B cell (primary cell): ENCODE data around the gene CBX4. TPM values are rescaled to one million over a fixed set of nuclear protein-coding genes. Genes with fewer than 3 reads are reported as not detected.
A peak's percentile ranks its signal among the peaks of the same experiment; 100 is the strongest.

Experiments
- ATAC-seq: fragments of 200-7000 bp; cut with Tn5 transposase; one replicate; pipeline ENCODE4 v1.10.0; 2021; ENCODE audit warnings: low read depth, mild to moderate bottlenecking, moderate number of reproducible peaks, moderate library complexity
- CTCF ChIA-PET: fragments of 350-600 bp; sonication (Branson Sonifier 250); formaldehyde crosslinking; loops from one replicate; lab custom pipeline; 2021; ENCODE audit warnings: antibody characterized with exemption, inconsistent platforms; lab: Charles Lee
- POLR2A ChIA-PET: fragments of 350-600 bp; sonication (Branson Sonifier 250); formaldehyde crosslinking; loops from one replicate; lab custom pipeline; 2021; ENCODE audit warnings: antibody characterized with exemption; lab: Charles Lee
- DNase-seq: peaks from one replicate; pipeline ENCODE4 v3.0.0; 2013
- H2AFZ ChIP-seq: 2 replicates; pipeline ENCODE4 v1.6.1; 2012; ENCODE audit warnings: mild to moderate bottlenecking, low read depth, low read length; ENCODE audit not compliant: insufficient read depth, poor library complexity, severe bottlenecking
- H3K27ac ChIP-seq, 2 donors: 1 replicate in 1 of 2; 2 replicates in 1 of 2; pipeline ENCODE4 v1.5.1; 2012 to 2013; ENCODE audit warnings: low read length in 2 of 2, mild to moderate bottlenecking in 2 of 2, moderate library complexity in 1 of 2
- H3K27me3 ChIP-seq, 4 experiments: fragments of 200-600 bp in 1 of 4; sonication (generic) in 1 of 4; replicated peaks in 1 of 4; 1 replicate in 2 of 4; 2 replicates in 2 of 4; pipeline versions ENCODE4 v1.6.1 to v1.7.0; 2013 to 2016; ENCODE audit warnings: low read length in 3 of 4, mild to moderate bottlenecking in 2 of 4, mixed read lengths in 1 of 4, moderate library complexity in 1 of 4; ENCODE audit not compliant: insufficient read depth in 4 of 4, control insufficient read depth in 3 of 4; ENCODE audit errors: control extremely low read depth in 1 of 4
- H3K36me3 ChIP-seq, 2 experiments: replicated peaks in 1 of 2; 1 replicate in 1 of 2; 2 replicates in 1 of 2; pipeline versions ENCODE4 v1.6.1 to v1.7.1; 2013; ENCODE audit warnings: low read length in 1 of 2; ENCODE audit not compliant: insufficient read depth in 2 of 2, control insufficient read depth in 1 of 2; ENCODE audit errors: control extremely low read depth in 1 of 2, extremely low read depth in 1 of 2
- H3K4me1 ChIP-seq, 2 donors: fragments of 200-600 bp in 1 of 2; sonication (generic) in 1 of 2; 1 replicate in 1 of 2; 2 replicates in 1 of 2; pipeline versions ENCODE4 v1.5.1 to v1.6.1; 2013 to 2017; ENCODE audit warnings: low read length in 2 of 2; ENCODE audit not compliant: control insufficient read depth in 2 of 2, insufficient read depth in 2 of 2
- H3K4me2 ChIP-seq: replicated peaks from 2 replicates; pipeline ENCODE3; 2012; ENCODE audit warnings: mild to moderate bottlenecking, low read depth, low read length; ENCODE audit not compliant: poor library complexity, severe bottlenecking
- H3K4me3 ChIP-seq, 5 experiments: fragments of 200-600 bp in 1 of 5; sonication (generic) in 1 of 5; 1 replicate in 3 of 5; 2 replicates in 2 of 5; pipeline versions ENCODE4 v1.5.1 to v1.7.0; 2011 to 2016; ENCODE audit warnings: low read length in 4 of 5, mild to moderate bottlenecking in 4 of 5, low read depth in 2 of 5, control low read depth in 1 of 5, moderate library complexity in 1 of 5; ENCODE audit not compliant: insufficient read depth in 1 of 5; ENCODE audit errors: control extremely low read depth in 1 of 5, extremely low read depth in 1 of 5
- H3K79me2 ChIP-seq: fragments of 200-600 bp; sonication (generic); one replicate; pipeline ENCODE4 v1.6.0; 2016; ENCODE audit warnings: low read length; ENCODE audit not compliant: control insufficient read depth, insufficient read depth
- H3K9ac ChIP-seq: fragments of 200-600 bp; sonication (generic); 2 replicates; pipeline ENCODE4 v1.6.1; 2017; ENCODE audit warnings: mild to moderate bottlenecking, low read length, moderate library complexity
- H3K9me3 ChIP-seq, 3 donors: one replicate each; pipeline versions ENCODE4 v1.6.1 to v1.7.1; 2013; ENCODE audit warnings: low read length in 2 of 3; ENCODE audit not compliant: control insufficient read depth in 2 of 3, insufficient read depth in 1 of 3; ENCODE audit errors: control extremely low read depth in 1 of 3
- H4K20me1 ChIP-seq: 2 replicates; pipeline ENCODE4 v1.6.0; 2012; ENCODE audit warnings: mild to moderate bottlenecking, low read length; ENCODE audit not compliant: insufficient read depth, control insufficient read depth, poor library complexity, severe bottlenecking
- H3K27ac Mint-ChIP-seq: one replicate; pipeline ENCODE4 v1.8.0; 2021; ENCODE audit warnings: mixed read lengths
- H3K27me3 Mint-ChIP-seq: one replicate; pipeline ENCODE4 v1.8.0; 2021; ENCODE audit warnings: mixed read lengths
- H3K4me1 Mint-ChIP-seq: one replicate; pipeline ENCODE4 v1.8.0; 2021; ENCODE audit warnings: mixed read lengths
- H3K4me3 Mint-ChIP-seq: one replicate; pipeline ENCODE4 v1.8.0; 2021; ENCODE audit warnings: mixed read lengths
- H3K9me3 Mint-ChIP-seq: one replicate; pipeline ENCODE4 v1.8.0; 2022; ENCODE audit warnings: mixed read lengths; ENCODE audit not compliant: insufficient read depth
- EZH2 ChIP-seq: IDR thresholded peaks from 2 replicates; pipeline ENCODE4 v1.6.1; 2012; ENCODE audit warnings: borderline replicate concordance, low read depth, mild to moderate bottlenecking, moderate library complexity, low read length; ENCODE audit not compliant: insufficient read depth, poor library complexity, severe bottlenecking
- WGBS: methylation state at CpG from one replicate; pipeline ENCODE4 v1.1.5; 2013; ENCODE audit warnings: missing lambda C conversion rate; ENCODE audit not compliant: insufficient coverage; 5-methylcytosine and 5-hydroxymethylcytosine counted together
- intact Hi-C: fragments of 100-400 bp; cut with micrococcal nuclease; formaldehyde crosslinking; loops from one replicate; pipeline ENCODE4 v1.10.0; 2022
- polyA plus RNA-seq: library from polyadenylated mRNA; depleted of rRNA; stranded (reverse); fragments of >200 nt; gene quantifications from 2 replicates; pipeline ENCODE4 v1.2.3, GENCODE V29; 2012
- total RNA-seq, 2 donors: library from RNA; stranded (reverse); fragments of 120-200 nt in 1 of 2; gene quantifications; 1 replicate in 1 of 2; 2 replicates in 1 of 2; pipeline versions ENCODE4 v1.2.3 to v1.2.4, GENCODE V29; 2013 to 2022
- TF ChIP-seq, protein P1 (sequence below): fragments of 200-600 bp; IDR thresholded peaks from one replicate; pipeline ENCODE4 v1.8.0; 2022; ENCODE audit warnings: antibody characterized with exemption, mild to moderate bottlenecking

CBX4 gene
- total and polyA plus RNA-seq, 2 donors (not counting 1 experiment from before 2014, with no cell fraction given), result 81.9 to 115 TPM

DNA sequence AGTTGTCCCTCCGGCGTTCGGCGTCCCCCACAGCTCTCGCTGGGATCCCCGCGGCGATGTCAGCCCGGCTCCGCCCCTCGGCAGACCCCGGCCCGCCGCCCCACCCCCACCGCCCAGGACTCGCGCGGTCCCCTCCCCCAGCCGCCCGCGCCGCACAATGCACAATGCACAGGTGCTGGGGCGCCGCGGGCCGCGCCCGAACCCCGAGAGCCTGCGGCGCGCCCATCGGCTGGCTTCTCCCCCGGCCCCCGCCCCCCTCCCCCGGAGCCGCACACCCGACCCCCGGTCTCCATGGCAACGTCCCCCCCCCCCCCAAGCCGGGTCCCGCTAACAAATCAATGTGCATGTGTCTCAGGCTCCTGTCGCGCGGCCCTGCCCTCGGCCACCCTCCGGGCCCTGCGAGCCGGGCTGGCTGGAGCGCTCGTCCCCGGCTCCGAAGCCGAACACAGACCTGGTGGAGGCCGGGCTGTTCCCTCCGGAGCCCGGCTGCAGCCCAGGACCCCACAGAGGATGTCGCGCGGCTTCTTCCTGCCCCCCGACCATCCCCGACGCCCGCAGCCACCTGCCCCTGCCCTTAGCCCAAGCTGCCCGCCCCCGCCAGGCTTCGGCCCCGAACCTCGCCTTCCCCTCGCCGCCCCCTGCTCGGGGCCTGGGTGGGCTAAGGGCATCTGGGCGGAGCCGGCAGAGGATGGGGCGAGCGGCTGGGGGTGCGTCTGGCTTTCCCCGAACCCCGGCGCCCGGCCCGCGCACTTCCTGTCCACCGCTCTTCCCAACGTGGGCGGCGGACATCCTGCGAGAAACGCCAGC is 41.5 kb downstream of the CBX4 start:
- intact Hi-C loops, result loop anchor here (1.0 to 5.0 kb wide), 7 partner anchors 13 to 1715 kb away; partner anchors contain the start of genes ACTG1, BAHCC1 and CCDC40
- Histone ChIP-seq H3K4me2 (peak overlapping the region; percentile 98), H3K27ac (no peak overlapping the region), H3K27me3 (peaks cover 0 to 61% (median 49%) of the 10 kb centered on the region in 4 experiments), H3K9me3 (peaks cover 0 to 61% (median 21%) of the 10 kb centered on the region in 3 donors), H2AFZ (peak overlapping the region; percentile 59), H3K9ac (peak overlapping the region; percentile 77), H3K4me3 (peak overlapping the region in 4 of 5 experiments; percentile 65 to 76 (median 70)), H3K4me1 (peaks cover 51 to 57% of the 10 kb centered on the region in 2 donors), H3K79me2 (peaks cover 4% of the 10 kb centered on the region), H4K20me1 (peaks cover 46% of the 10 kb centered on the region), H3K36me3 (peaks cover 0 to 7% of the 10 kb centered on the region in 2 experiments)
- ATAC-seq (peak; percentile 4), DNase-seq (peak; percentile 58)
- H3K27me3 Mint-ChIP-seq, result peaks cover 33% of the 10 kb centered on the region
- ChIA-PET POLR2A (interaction anchor here (0.6 to 2.1 kb wide), 13 partner anchors 8 to 1684 kb away, joined by 3 to 45 read pairs (median 3); partner anchors contain the start of gene CBX4), CTCF (interaction anchor here (1.0 to 3.6 kb wide), 9 partner anchors 9 to 211 kb away, joined by 3 to 18 read pairs (median 6); partner anchors contain the start of gene CBX4)
- no peaks in the 10 kb centered on the region for H3K9me3 Mint-ChIP-seq
- H3K4me3 Mint-ChIP-seq, result peak overlapping the region; percentile 91
- H3K27ac Mint-ChIP-seq, result no peak overlapping the region
- 1% methylated on average over 64 of the region's 89 CpGs for WGBS
- H3K4me1 Mint-ChIP-seq, result peaks cover 39% of the 10 kb centered on the region
- no peak for TF ChIP-seq EZH2

DNA sequence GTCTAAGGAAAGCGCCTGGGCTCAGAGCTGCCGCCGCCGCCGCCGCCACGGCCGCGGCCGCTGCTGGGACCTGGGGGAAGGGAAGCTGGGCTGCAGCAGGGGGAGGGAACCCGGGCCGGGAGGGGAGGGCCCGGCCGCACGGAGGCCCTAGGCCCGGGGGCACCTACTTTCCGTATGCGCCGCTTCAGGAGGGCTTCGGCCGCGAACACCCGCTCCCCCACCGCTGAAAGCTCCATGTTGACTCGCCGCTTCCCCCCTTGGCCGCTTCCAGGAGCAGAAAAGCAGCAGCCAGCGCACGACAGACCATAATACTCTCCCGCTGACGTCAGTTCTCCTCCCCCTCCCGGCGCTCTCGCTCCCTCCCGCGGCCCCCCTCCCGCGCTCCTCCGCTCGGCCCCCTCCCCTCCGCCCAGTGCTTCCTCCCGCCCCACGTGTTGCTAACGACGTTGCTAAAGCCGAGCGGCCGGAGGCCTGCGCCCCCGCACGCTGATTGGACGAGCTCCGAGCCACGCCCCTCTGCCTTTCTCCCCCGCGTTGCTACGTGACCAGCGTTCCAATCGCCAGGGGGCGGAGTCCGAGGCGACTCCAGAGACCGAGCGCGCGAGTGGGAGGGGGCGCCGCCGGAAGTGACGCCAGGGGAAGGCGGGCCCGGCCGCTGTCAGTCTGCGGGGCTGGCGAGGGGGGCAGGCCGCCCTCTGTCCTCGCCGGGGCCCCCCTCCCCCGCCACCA is 42.3 kb downstream of the CBX4 start, which contains the start of gene CBX8:
CBX8 (minus strand) TSS at position 315 of the 729 bp plus-strand sequence; CDS start at position 236, 79 bp downstream.
- H3K79me2 ChIP-seq, result peaks cover 4% of the 10 kb centered on the region
- H3K27ac ChIP-seq, result peak within 1 kb of the TSS; percentile 50 to 68
- Mint-ChIP-seq H3K27ac (peak within 1 kb of the TSS; percentile 95), H3K4me3 (peak within 1 kb of the TSS; percentile 91), H3K9me3 (no peaks in the 10 kb centered on the region), H3K4me1 (peaks cover 41% of the 10 kb centered on the region), H3K27me3 (peaks cover 39% of the 10 kb centered on the region)
- H3K9ac ChIP-seq, result peak within 1 kb of the TSS; percentile 77
- peak; percentile 90 for ATAC-seq
- H3K4me1 ChIP-seq, result peaks cover 46 to 50% of the 10 kb centered on the region in 2 donors
- TF ChIP-seq EZH2, result no peak
- TF ChIP-seq, protein P1, sequence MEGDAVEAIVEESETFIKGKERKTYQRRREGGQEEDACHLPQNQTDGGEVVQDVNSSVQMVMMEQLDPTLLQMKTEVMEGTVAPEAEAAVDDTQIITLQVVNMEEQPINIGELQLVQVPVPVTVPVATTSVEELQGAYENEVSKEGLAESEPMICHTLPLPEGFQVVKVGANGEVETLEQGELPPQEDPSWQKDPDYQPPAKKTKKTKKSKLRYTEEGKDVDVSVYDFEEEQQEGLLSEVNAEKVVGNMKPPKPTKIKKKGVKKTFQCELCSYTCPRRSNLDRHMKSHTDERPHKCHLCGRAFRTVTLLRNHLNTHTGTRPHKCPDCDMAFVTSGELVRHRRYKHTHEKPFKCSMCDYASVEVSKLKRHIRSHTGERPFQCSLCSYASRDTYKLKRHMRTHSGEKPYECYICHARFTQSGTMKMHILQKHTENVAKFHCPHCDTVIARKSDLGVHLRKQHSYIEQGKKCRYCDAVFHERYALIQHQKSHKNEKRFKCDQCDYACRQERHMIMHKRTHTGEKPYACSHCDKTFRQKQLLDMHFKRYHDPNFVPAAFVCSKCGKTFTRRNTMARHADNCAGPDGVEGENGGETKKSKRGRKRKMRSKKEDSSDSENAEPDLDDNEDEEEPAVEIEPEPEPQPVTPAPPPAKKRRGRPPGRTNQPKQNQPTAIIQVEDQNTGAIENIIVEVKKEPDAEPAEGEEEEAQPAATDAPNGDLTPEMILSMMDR, result no peak
- peak; percentile 99 for DNase-seq
- H3K4me2 ChIP-seq, result peak within 1 kb of the TSS; percentile 98
- H4K20me1 ChIP-seq, result peaks cover 44% of the 10 kb centered on the region
- POLR2A ChIA-PET, result interaction anchor here (0.6 to 2.1 kb wide), 13 partner anchors 9 to 1687 kb away, joined by 3 to 45 read pairs (median 3); partner anchors contain the start of gene CBX4
- peak within 1 kb of the TSS; percentile 59 for H2AFZ ChIP-seq
- peaks cover 0 to 61% (median 46%) of the 10 kb centered on the region in 4 experiments for H3K27me3 ChIP-seq
- intact Hi-C loops, result loop anchor here (1.0 to 5.0 kb wide), 7 partner anchors 14 to 1715 kb away; partner anchors contain the start of genes ACTG1, BAHCC1 and CCDC40
- peak within 1 kb of the TSS; percentile 65 to 90 (median 71) for H3K4me3 ChIP-seq
- CTCF ChIA-PET, result interaction anchor here (0.6 to 3.6 kb wide), 11 partner anchors 14 to 218 kb away, joined by 3 to 18 read pairs (median 5); partner anchors contain the start of gene CBX4
- under 1% methylated on average over 78 of the region's 79 CpGs for WGBS
- H3K9me3 ChIP-seq, result peaks cover 0 to 61% (median 21%) of the 10 kb centered on the region in 3 donors
- H3K36me3 ChIP-seq, result peaks cover 0 to 7% of the 10 kb centered on the region in 2 experiments
